ENCODE data around the gene VAV2.

Gene VAV2

GRCh38 chr9:133950629-133951111, 41.5 kb downstream of the VAV2 start:
- DNase-seq, result peak; percentile 64

GRCh38 chr9:133950192-133950591, 41.9 kb downstream of the VAV2 start:
- DNase-seq, result peak; percentile 91

- no peak for DNase-seq
These were observed 42.5 kb downstream of the VAV2 start for GRCh38 chr9:133949486-133950061.

- peak; percentile 18 for DNase-seq
These were observed 43.3 kb downstream of the VAV2 start for GRCh38 chr9:133948561-133949485.

- DNase-seq, result no peak
These were observed 44.0 kb downstream of the VAV2 start for GRCh38 chr9:133948131-133948530.

GRCh38 chr9:133946840-133947486, 45.2 kb downstream of the VAV2 start:
- no peak for DNase-seq

- DNase-seq, result no peak
These were observed 46.0 kb downstream of the VAV2 start for GRCh38 chr9:133945977-133946753.

GRCh38 chr9:133945314-133945975, 46.7 kb downstream of the VAV2 start:
- no peak for DNase-seq

GRCh38 chr9:133944746-133945135, 47.4 kb downstream of the VAV2 start:
- no peak for DNase-seq

- no peak for DNase-seq
These were observed 48.1 kb downstream of the VAV2 start for GRCh38 chr9:133943781-133944745.

- no peak for DNase-seq
These were observed 48.9 kb downstream of the VAV2 start for GRCh38 chr9:133943036-133943780.

- no peak for DNase-seq
These were observed 49.7 kb downstream of the VAV2 start for GRCh38 chr9:133942206-133942975.

- DNase-seq, result no peak
These were observed 52.3 kb downstream of the VAV2 start for GRCh38 chr9:133939845-133940244.

- no peak for DNase-seq
These were observed 52.8 kb downstream of the VAV2 start for GRCh38 chr9:133939171-133939785.

GRCh38 chr9:133938753-133939152, 53.4 kb downstream of the VAV2 start:
- DNase-seq, result no peak

GRCh38 chr9:133938086-133938485, 54.0 kb downstream of the VAV2 start:
- DNase-seq, result no peak

GRCh38 chr9:133937120-133937519, 55.0 kb downstream of the VAV2 start:
- DNase-seq, result no peak

- DNase-seq, result no peak
These were observed 56.7 kb downstream of the VAV2 start for GRCh38 chr9:133935328-133936005.
